Smooth muscle cell of the coronary artery (primary cell): Measurements from ENCODE around the gene CHURC1. TPM values are rescaled to one million over a fixed set of nuclear protein-coding genes. Genes with fewer than 3 reads are reported as not detected.

Source experiments
- total RNA-seq: library from RNA; depleted of rRNA; stranded (reverse); fragments of >200 nt; gene quantifications from 2 replicates; pipeline ENCODE4 v1.2.3, GENCODE V29; 2014; ENCODE audit warnings: low replicate concordance

Gene CHURC1
- total RNA-seq = 35.0 and 37.1 TPM in 2 replicates

GRCh38 chr14:64914237-64915028 lies at the start of gene CHURC1:
TSS of gene CHURC1 (plus strand) at chr14:64914455. CDS start at chr14:64914496, 41 bp downstream.

GRCh38 chr14:64879635-64880220 lies 34.5 kb upstream of the CHURC1 start, which contains the start of gene SPTB:
TSS of gene SPTB (minus strand) at chr14:64879907. CDS start at chr14:64823094, 56,813 bp downstream.

GRCh38 chr14:64942531-64943111 lies 28.4 kb downstream of the CHURC1 start, which contains the start of gene GPX2:
TSS of gene GPX2 (minus strand) at chr14:64942745. CDS start at chr14:64942726, 19 bp downstream.

GRCh38 chr14:64971943-64972791 lies 57.9 kb downstream of the CHURC1 start, which contains the start of gene RAB15:
TSS of gene RAB15 (minus strand) at chr14:64972336. CDS start at chr14:64972076, 260 bp downstream.

Other genes with a start within 250 kb of the CHURC1 start
- gene PLEKHG3, start 210.0 kb upstream of the CHURC1 start, total RNA-seq = 6.2 and 6.3 TPM in 2 replicates
- gene SPTB, start 34.5 kb upstream of the CHURC1 start, total RNA-seq = 0.15 TPM in 1 of 2 replicates, not detected in the other
- not detected in 2 replicates for gene GPX2, start 28.3 kb downstream of the CHURC1 start, total RNA-seq
- 1.1 and 3.5 TPM in 2 replicates for gene RAB15, start 57.9 kb downstream of the CHURC1 start, total RNA-seq
- 3.7 and 10.0 TPM in 2 replicates for gene FNTB, start 72.4 kb downstream of the CHURC1 start, total RNA-seq
- 35.1 and 38.6 TPM in 2 replicates for gene MAX, start 188.1 kb downstream of the CHURC1 start, total RNA-seq